Fibroblast of villous mesenchyme (primary cell): Measurements from ENCODE around the gene STK32C. TPM values are rescaled to one million over a fixed set of nuclear protein-coding genes. Genes with fewer than 3 reads are reported as not detected.
A peak's percentile ranks its signal among the peaks of the same experiment; 100 is the strongest.

ENCODE experiments used
- DNase-seq: peaks from one replicate; pipeline ENCODE4 v3.0.0-alpha.2; 2010; ENCODE audit warnings: low read depth
- H3K4me3 ChIP-seq: 2 replicates; pipeline ENCODE4 v1.5.1; 2011; ENCODE audit warnings: low read depth, mild to moderate bottlenecking, low read length
- CTCF ChIP-seq: IDR thresholded peaks from 2 replicates; pipeline ENCODE4 v1.5.1; 2012; ENCODE audit warnings: low read depth, mild to moderate bottlenecking, low read length; ENCODE audit not compliant: insufficient read depth
- total RNA-seq: library from RNA; depleted of rRNA; stranded (reverse); fragments of >200 nt; gene quantifications from 2 replicates; pipeline ENCODE4 v1.2.3, GENCODE V29; 2012

STK32C gene
- total RNA-seq, 1 donor, result 8.6 TPM

GRCh38 chr10:132229834-132230556, 77.8 kb downstream of the STK32C start:
- peak overlapping the region; percentile 25 for H3K4me3 ChIP-seq
- TF ChIP-seq CTCF, result no peak
- peak; percentile 32 for DNase-seq

GRCh38 chr10:132229096-132229495, 78.7 kb downstream of the STK32C start:
- no peak overlapping the region for H3K4me3 ChIP-seq
- no peak for TF ChIP-seq CTCF
- no peak for DNase-seq

GRCh38 chr10:132228616-132229015, 79.1 kb downstream of the STK32C start:
- no peak for DNase-seq
- no peak for TF ChIP-seq CTCF
- no peak overlapping the region for H3K4me3 ChIP-seq

- no peak for TF ChIP-seq CTCF
- DNase-seq, result no peak
- H3K4me3 ChIP-seq, result no peak overlapping the region
Measured at GRCh38 chr10:132227851-132228390, 79.8 kb downstream of the STK32C start.

- H3K4me3 ChIP-seq, result no peak overlapping the region
- no peak for TF ChIP-seq CTCF
- DNase-seq, result no peak
Measured at GRCh38 chr10:132226586-132227405, 81.0 kb downstream of the STK32C start.

GRCh38 chr10:132225849-132226205, 81.9 kb downstream of the STK32C start:
- TF ChIP-seq CTCF, result no peak
- no peak overlapping the region for H3K4me3 ChIP-seq
- DNase-seq, result no peak
